ENCODE data around the gene CRYBB1.

DNA sequence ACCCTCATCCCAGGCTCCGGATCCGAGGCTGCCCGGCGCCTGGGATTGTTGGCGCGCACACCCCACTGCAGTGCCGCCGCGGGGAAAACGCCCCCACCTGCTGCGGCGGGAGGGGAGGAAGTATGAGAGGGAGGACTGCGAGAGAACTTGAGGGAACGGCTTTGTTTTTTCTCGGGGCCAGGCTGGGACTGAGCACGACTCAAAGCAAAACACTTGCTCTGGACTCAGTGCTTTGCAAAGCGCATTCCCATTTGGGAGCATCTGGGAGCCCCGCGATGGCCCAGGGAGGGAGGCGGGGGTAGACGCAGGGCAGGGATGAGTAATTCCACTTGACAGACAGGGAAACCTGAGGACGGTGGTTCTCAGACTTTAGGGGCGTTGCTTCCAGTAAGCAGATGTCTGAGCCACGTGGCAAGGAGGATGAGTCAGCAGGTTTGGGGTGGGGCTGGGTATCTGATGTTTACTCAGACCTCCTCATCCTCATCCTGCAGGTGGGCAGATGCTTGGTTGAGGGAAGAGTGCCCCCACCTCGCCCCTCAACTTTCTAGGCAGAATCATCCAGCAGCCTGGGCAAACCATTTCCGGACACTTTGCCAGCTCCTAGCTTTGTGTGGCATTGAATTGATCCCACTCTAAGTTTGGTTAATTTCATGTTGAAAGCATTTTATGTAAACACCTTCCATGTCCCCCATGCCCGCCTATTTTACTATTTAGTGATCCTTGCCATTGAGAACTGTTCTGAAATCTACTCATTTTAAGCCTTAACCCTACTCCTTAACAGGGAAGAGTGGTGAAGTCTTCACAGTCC is 41.0 kb upstream of the CRYBB1 start:
- TF ChIP-seq CTCF (IDR thresholded peaks at IDR 0.05) (no peak), EZH2 (IDR thresholded peaks at IDR 0.05; ENCODE audit: borderline replicate concordance, insufficient read depth, low read depth, low read length, poor library complexity, severe bottlenecking) (no peak)
